B cell (primary cell): ENCODE results near the gene ATXN7L3.

Experiments used
- EZH2 ChIP-seq: IDR thresholded peaks from 2 replicates; pipeline ENCODE4 v1.6.1; 2012; ENCODE audit warnings: borderline replicate concordance, low read depth, mild to moderate bottlenecking, moderate library complexity, low read length; ENCODE audit not compliant: insufficient read depth, poor library complexity, severe bottlenecking
- TF ChIP-seq, protein P1 (sequence below): fragments of 200-600 bp; IDR thresholded peaks from one replicate; pipeline ENCODE4 v1.8.0; 2022; ENCODE audit warnings: antibody characterized with exemption, mild to moderate bottlenecking

DNA sequence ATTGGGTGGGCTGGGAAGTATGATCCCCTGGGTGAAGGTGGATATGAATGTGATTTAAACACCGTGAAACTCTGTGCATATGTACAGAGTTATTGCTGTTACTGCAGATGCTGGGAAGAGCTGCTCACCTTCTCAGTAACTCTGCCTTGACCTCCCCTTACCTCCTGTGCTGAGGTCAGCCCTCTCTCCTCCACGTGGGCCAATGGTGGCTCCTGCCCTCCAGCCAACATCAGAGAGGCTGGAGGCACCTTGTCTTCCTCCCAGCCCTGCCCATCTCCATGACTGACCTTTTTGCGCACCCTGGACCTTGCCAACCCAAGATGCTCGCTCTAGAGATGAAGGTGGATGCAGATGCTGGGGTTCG is 29.6 kb downstream of the ATXN7L3 start:
- TF ChIP-seq, protein P1, sequence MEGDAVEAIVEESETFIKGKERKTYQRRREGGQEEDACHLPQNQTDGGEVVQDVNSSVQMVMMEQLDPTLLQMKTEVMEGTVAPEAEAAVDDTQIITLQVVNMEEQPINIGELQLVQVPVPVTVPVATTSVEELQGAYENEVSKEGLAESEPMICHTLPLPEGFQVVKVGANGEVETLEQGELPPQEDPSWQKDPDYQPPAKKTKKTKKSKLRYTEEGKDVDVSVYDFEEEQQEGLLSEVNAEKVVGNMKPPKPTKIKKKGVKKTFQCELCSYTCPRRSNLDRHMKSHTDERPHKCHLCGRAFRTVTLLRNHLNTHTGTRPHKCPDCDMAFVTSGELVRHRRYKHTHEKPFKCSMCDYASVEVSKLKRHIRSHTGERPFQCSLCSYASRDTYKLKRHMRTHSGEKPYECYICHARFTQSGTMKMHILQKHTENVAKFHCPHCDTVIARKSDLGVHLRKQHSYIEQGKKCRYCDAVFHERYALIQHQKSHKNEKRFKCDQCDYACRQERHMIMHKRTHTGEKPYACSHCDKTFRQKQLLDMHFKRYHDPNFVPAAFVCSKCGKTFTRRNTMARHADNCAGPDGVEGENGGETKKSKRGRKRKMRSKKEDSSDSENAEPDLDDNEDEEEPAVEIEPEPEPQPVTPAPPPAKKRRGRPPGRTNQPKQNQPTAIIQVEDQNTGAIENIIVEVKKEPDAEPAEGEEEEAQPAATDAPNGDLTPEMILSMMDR = no peak
- no peak for TF ChIP-seq EZH2
